IPS DF 6.9 (cell line): Measurements from ENCODE around the gene USP46.

Experiments
- DNase-seq: peaks from one replicate; pipeline ENCODE4 v3.0.0-alpha.2; 2013; ENCODE audit warnings: low read depth, low spot score
- H3K27ac ChIP-seq: one replicate; pipeline ENCODE4 v1.5.1; 2013; ENCODE audit warnings: low read length, control low read depth
- H3K27me3 ChIP-seq: 2 replicates; pipeline ENCODE4 v1.6.1; 2013; ENCODE audit warnings: mild to moderate bottlenecking, low read length; ENCODE audit not compliant: control insufficient read depth, insufficient read depth
- H3K36me3 ChIP-seq: 2 replicates; pipeline ENCODE4 v1.6.1; 2013; ENCODE audit warnings: low read length; ENCODE audit not compliant: control insufficient read depth, insufficient read depth
- H3K4me1 ChIP-seq: 2 replicates; pipeline ENCODE4 v1.6.1; 2013; ENCODE audit warnings: low read length; ENCODE audit not compliant: control insufficient read depth, insufficient read depth
- H3K4me3 ChIP-seq: 2 replicates; pipeline ENCODE4 v1.5.1; 2013; ENCODE audit warnings: mild to moderate bottlenecking, low read length
- H3K9me3 ChIP-seq: 2 replicates; pipeline ENCODE4 v1.6.1; 2013; ENCODE audit warnings: low read length, inconsistent platforms; ENCODE audit not compliant: control insufficient read depth, insufficient read depth
- WGBS: extraction: QIAGEN DNeasy Blood & Tissue Kit; methylation state at CpG from one replicate; pipeline ENCODE4 v1.1.7; 2013; ENCODE audit warnings: mixed read lengths, missing lambda C conversion rate; ENCODE audit not compliant: insufficient read length, insufficient coverage; 5-methylcytosine and 5-hydroxymethylcytosine counted together

The USP46 gene, protein sequence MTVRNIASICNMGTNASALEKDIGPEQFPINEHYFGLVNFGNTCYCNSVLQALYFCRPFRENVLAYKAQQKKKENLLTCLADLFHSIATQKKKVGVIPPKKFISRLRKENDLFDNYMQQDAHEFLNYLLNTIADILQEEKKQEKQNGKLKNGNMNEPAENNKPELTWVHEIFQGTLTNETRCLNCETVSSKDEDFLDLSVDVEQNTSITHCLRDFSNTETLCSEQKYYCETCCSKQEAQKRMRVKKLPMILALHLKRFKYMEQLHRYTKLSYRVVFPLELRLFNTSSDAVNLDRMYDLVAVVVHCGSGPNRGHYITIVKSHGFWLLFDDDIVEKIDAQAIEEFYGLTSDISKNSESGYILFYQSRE

DNA sequence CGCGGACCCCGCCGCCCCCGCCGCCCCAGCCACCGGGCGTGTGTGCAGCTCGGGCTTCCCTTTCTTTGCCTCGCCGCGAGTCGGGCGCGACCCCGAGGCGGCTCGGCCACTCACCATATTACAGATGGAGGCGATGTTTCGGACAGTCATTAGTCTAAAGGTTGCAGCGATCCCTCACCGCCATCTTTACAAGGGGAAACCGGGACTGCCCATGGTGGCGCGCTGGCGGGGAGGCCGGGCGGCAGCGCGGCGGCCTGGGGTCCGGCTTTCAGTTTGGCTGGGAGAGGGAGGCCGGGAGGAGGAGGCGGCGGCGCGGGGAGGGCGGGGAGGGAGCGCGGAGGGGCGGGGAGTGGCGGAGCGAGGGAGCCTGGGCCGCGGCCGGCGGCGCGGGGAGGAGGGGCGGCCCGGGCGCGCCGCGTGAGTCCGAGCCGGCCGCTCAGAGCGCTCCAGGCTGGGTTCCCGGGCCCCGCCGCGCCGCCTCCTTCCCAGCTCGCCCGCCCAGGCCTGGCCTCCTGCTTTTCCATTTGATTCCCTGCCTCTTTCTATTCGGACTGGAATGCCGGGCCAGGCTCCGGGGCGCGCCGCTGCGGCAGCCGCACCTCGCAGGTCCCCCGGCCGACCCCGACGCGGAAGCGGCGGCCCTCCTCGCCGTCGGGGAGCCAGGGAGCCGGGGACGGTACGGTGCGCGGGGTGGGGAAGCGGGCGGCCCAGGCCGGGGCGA, at the start of gene USP46:
Gene USP46 (minus strand): TSS at position 301 of the 721 bp plus-strand sequence. CDS start 151 bp downstream, at position 150.
- DNase-seq = no peak
- Histone ChIP-seq H3K4me1 (peaks cover 3% of the 10 kb centered on the region; the same call in 1 of the 2 replicates), H3K36me3 (no peaks in the 10 kb centered on the region), H3K4me3 (peak within 1 kb of the TSS; percentile 100), H3K9me3 (no peaks in the 10 kb centered on the region; the same call in 1 of the 2 replicates), H3K27me3 (no peaks in the 10 kb centered on the region; the same call in 1 of the 2 replicates), H3K27ac (no peak within 1 kb of the TSS)
- no CpG with 5 or more reads among the region's 94 CpGs for WGBS

DNA sequence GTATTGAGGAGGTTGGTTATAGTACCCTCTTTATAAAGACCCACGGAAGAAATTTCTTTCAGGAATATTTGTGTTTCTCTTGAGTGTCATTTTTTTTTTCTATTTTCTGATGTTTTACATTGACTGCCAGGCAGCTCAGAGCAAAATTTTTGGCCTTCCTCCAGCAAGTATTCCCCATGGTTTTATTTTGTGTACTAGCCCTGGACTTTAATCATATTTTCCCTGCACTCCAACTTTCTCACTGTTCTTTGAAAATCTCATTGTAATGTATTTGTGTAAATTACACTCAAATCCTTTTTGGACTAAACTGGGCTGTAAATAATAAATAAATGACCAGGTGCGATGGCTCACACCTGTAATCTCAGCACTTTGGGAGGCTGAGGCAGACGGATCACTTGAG, 45.6 kb upstream of the USP46 start:
- H3K36me3 ChIP-seq = no peaks in the 10 kb centered on the region
- H3K4me1 ChIP-seq = no peaks in the 10 kb centered on the region; the same call in 1 of the 2 replicates
- DNase-seq = no peak
- no peak overlapping the region for H3K4me3 ChIP-seq
- H3K27ac ChIP-seq = no peak overlapping the region
- no CpG with 5 or more reads among the region's 3 CpGs for WGBS
- no peaks in the 10 kb centered on the region for H3K27me3 ChIP-seq
- no peaks in the 10 kb centered on the region for H3K9me3 ChIP-seq

DNA sequence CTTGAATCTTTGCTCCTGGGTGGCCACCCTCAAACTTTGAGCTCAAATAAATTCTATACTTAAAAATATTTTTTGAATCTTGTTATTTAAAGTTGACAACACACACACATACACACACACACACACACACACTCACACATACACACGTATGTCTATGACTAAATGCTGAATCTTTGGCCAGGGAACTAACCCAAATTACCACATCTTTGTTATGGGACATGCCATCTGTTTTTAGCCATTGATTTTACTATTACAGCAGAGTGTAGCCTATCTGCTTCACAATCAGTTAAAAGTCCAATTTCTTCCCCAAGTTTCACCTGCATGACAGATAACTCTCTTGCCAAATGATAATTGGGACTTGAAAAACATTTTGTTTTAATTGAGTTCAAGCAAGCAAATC, 45.0 kb upstream of the USP46 start:
- H3K27ac ChIP-seq = no peak overlapping the region
- no CpG with 5 or more reads among the region's 1 CpG for WGBS

DNA sequence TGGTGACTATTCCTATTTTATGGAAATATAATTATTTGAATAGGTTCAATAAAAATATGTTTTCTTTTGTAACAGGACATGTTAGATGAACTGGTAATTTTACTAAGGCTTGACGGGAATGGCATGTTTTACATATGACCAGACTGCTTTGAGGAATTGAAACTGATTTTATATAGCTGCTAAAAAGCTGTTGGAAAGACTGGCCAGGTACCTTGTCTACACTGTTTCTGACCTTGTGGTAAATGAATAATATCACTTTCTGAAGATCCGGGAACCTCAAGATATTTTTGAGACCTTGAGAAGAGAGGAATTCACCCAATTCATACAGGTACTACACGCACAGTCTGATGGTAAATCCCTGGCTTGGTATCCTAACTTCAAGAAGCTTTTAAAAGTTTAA, 42.1 kb upstream of the USP46 start:
- H3K27ac ChIP-seq = no peak overlapping the region
- DNase-seq = no peak
- WGBS = no CpG with 5 or more reads among the region's 3 CpGs

More for the DNA sequence above, 45.0 kb upstream of the USP46 start:
- no peak overlapping the region for H3K4me3 ChIP-seq
- no peaks in the 10 kb centered on the region for H3K9me3 ChIP-seq
- no peaks in the 10 kb centered on the region for H3K27me3 ChIP-seq
- no peak for DNase-seq
- H3K4me1 ChIP-seq = no peaks in the 10 kb centered on the region; the same call in 1 of the 2 replicates
- no peaks in the 10 kb centered on the region for H3K36me3 ChIP-seq

DNA sequence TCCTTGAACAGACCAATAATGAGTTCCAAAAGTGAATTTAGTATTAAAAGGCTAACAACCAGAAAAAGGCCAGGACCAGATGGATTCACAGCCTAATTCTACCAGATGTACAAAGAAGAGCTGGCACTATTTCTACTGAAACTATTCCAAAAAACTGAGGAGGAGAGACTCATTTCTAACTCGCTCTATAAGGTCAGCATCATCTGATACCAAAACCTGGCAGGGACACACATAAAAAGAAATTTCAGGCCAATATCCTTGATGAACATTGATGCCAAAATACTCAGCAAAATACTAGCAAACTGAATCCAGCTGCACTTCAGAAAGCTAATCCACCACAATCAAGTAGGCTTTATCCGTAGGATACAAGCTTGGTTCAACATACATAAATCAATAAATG, 35.8 kb upstream of the USP46 start:
- H3K9me3 ChIP-seq = no peaks in the 10 kb centered on the region
- H3K4me1 ChIP-seq = no peaks in the 10 kb centered on the region
- H3K27me3 ChIP-seq = no peaks in the 10 kb centered on the region
- no peak overlapping the region for H3K27ac ChIP-seq
- H3K36me3 ChIP-seq = no peaks in the 10 kb centered on the region
- WGBS = no CpG with 5 or more reads among the region's 2 CpGs
- H3K4me3 ChIP-seq = no peak overlapping the region
- no peak for DNase-seq

More for the DNA sequence above, 42.1 kb upstream of the USP46 start:
- Histone ChIP-seq H3K9me3 (no peaks in the 10 kb centered on the region), H3K27me3 (no peaks in the 10 kb centered on the region), H3K4me3 (no peak overlapping the region), H3K4me1 (no peaks in the 10 kb centered on the region; the same call in 1 of the 2 replicates), H3K36me3 (no peaks in the 10 kb centered on the region)

DNA sequence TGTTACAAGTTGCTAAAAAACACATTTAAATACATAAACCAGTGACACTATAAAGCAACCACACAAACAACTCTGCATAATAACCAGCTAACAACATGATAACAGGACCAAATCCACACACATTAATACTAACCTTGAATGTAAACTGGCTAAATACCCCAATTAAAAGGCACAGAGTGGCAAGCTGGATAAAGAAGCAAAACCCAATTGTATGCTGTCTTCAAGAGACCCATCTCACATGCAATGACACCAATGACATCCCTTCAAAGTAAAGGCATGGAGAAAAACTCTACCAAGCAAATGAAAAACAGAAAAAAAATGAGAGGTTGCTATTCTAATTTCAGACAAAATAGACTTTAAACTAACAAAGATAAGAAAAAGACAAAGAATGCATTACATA, 34.4 kb upstream of the USP46 start:
- H3K27ac ChIP-seq = no peak overlapping the region
- no peaks in the 10 kb centered on the region for H3K9me3 ChIP-seq
- H3K4me3 ChIP-seq = no peak overlapping the region
- H3K4me1 ChIP-seq = no peaks in the 10 kb centered on the region
- no peaks in the 10 kb centered on the region for H3K36me3 ChIP-seq
- no peaks in the 10 kb centered on the region for H3K27me3 ChIP-seq
- no peak for DNase-seq

DNA sequence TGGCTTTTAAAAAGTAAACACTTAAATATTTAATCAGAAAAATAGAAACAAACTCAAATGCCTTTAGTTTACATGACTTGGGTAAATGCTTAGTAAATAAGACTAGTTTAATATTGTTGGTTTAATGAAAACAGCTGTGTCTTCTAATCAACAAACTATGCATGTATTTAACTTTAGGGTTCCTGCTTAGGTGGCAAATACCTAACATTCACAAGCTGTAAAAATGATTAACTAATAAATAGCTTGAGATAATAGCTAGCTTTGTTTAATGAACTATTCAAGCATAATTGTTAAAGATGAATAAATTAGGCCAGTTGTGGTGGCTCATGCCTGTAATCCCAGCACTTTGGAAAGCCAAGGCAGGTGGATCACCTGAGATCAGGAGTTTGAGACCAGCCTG, 30.0 kb upstream of the USP46 start:
- Histone ChIP-seq H3K27ac (no peak overlapping the region), H3K9me3 (no peaks in the 10 kb centered on the region), H3K4me3 (no peak overlapping the region), H3K4me1 (no peaks in the 10 kb centered on the region), H3K36me3 (no peaks in the 10 kb centered on the region), H3K27me3 (no peaks in the 10 kb centered on the region)
- no peak for DNase-seq

DNA sequence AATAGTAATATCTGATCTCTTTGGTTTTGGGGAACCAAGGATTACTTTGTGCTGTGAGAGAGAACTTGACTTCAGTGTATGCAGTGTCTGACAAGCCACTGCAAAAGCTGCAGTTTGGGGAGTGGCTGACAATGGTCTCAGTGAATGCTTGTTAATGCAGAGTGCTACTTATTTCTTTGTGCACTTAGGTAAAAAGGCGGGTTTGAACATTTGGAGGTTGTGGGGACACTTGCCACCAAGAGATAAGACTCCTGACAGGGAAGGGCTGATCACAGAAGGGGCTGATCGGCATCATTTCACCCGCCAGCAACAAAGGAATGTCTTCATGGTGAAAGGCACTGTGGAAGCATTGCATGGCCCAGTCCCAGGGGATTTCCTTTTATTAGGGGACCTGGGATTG, 28.6 kb upstream of the USP46 start:
- no peak overlapping the region for H3K4me3 ChIP-seq
- H3K27me3 ChIP-seq = no peaks in the 10 kb centered on the region
- no peaks in the 10 kb centered on the region for H3K4me1 ChIP-seq
- no peak for DNase-seq
- H3K27ac ChIP-seq = no peak overlapping the region
- no CpG with 5 or more reads among the region's 3 CpGs for WGBS
- H3K9me3 ChIP-seq = no peaks in the 10 kb centered on the region
- H3K36me3 ChIP-seq = no peaks in the 10 kb centered on the region

DNA sequence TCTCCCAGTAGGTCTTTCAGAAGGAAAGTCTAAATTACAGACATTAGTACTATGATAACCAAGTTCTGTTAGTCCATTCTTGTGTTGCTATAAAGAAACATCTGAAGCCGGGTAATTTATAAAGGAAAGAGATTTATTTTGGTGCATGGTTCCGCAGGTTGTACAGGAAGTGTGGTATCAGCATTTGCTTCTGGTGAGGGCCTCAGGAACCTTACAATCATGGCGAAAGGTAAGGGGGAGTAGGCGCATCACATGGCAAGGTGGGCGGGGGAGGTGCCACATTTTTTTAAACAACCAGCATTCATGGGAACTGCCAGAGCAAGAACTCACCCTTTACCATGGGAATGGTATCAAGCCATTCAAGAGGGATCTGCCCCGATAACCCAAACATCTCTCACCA, 26.2 kb upstream of the USP46 start:
- Histone ChIP-seq H3K4me3 (no peak overlapping the region), H3K27ac (no peak overlapping the region), H3K4me1 (no peaks in the 10 kb centered on the region), H3K9me3 (no peaks in the 10 kb centered on the region), H3K27me3 (no peaks in the 10 kb centered on the region), H3K36me3 (no peaks in the 10 kb centered on the region)
- no CpG with 5 or more reads among the region's 6 CpGs for WGBS
- no peak for DNase-seq

DNA sequence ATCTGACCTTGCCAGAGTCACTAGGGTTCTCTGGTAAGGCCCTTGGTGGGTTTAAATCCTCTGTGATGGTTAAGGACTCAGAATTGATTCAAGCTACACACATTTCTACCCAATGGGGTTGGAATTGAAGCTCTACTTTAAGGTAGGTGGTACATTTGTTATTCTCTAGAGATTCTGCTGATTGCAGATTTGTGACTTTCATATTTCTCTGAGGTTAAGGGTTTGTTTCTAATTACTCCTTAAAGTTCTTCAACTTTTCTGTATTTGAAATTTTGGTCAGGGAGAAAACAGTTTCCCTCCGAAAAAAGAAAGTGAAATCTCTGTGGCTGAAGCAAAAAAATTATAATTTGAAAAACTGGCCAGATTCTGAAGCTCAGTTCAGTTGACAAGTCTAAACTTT, 25.8 kb upstream of the USP46 start:
- Histone ChIP-seq H3K4me3 (no peak overlapping the region), H3K9me3 (no peaks in the 10 kb centered on the region), H3K27ac (no peak overlapping the region), H3K36me3 (no peaks in the 10 kb centered on the region), H3K27me3 (no peaks in the 10 kb centered on the region), H3K4me1 (no peaks in the 10 kb centered on the region)
- WGBS = no CpG with 5 or more reads among the region's 1 CpG
- no peak for DNase-seq
